SKM-1 (cell line): ENCODE data around the gene THAP5.

Experiments
- DNase-seq: peaks from one replicate; lab custom pipeline; 2025; ENCODE audit not compliant: unreplicated experiment; lab: John Stamatoyannopoulos, UW

THAP5 gene

DNA sequence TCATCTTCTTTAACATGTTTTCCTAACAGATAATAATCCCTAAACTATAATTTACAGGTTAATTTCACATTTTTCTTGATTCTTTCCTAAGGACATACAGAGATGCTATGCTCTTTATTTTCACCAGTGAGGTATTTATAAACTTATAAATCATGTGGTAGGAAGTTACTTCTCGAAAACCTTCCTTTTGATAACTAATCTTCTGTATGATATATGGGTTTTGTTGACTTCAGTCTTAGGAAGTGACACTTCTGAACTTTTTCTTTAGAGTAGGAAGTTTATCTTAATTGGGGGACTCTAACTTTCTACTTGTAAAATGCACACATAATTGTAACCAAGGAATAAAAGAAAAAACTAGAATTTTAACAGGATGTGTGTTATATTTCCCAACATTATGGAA lies 33.8 kb downstream of the THAP5 start:
- no peak for DNase-seq

DNA sequence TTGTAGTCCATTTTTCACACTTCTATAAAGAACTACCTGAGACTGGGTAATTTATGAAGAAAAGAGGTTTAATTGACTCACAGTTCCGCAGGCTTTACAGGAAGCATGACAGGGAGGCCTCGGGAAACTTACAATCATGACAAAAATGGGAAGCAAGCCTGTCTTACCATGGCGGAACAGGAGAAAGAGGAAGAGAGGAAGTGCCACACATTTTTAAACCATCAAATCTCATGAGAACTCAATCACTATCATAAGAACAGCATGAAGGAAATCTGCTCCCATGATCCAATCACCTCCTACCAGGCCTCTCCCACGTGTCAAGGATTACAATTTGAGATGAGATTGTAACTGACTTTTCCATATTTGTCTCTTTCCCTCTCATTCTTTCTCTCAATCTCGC lies 34.2 kb downstream of the THAP5 start:
- no peak for DNase-seq

DNA sequence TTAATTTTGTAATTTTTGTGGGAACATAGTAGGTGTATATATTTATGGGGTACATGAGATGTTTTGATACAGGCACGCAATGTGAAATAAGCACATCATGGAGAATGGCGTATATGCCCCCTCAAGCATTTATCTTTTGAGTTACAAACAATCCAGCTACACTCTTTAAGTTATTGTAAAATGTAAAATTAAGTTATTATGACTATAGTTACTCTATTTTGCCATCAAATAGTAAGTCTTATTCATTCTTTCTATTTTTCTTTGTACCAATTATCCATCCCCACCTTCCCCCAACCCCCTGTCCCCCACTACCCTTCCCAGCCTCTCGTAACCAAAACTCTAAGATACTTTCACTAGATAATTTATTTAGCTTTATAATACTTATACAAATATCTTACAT lies 35.8 kb downstream of the THAP5 start:
- no peak for DNase-seq

DNA sequence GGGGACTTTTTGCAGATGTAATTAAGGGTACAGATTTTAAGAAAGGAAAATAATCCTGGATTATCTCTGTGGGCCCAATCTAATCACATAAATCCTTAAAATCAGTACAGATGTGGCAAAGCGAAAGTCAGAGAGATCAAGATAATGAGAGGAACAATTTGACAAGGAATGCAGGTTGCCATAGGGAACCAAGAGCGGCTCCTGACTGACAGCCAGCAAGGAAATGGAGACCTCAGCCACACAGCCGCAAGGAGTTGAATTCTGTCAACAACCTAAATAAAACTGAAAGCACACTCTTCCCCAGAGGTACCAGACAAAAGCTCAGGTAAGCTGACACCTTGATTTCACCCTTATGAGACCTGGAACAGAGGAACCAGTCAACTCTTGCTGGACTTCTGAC lies 40.2 kb downstream of the THAP5 start:
- DNase-seq: no peak

DNA sequence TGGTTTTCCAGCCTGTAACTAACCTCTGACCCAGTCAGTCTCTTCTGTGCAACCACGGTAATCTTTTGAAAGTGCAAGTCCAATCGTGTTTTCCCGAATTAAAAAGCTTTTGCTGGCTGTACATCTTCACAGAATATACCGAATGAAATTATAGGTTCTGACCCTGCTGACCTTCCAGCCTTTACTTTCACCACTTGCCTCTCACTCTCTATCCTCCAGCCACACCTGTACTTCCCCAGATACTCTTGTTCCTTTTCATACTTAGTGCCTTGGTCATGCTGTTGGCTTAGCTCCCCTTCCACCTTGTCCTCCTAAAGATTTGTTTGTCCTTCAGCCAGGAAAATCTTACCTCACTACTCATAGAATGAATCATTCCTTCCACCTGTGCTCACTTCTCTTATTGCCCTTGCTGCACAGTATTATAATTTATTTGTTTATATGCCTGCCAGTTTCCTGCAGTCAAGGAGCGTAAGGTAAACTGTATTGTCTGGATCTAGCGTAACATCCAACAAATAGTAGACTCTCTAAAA lies 41.3 kb downstream of the THAP5 start:
- no peak for DNase-seq

DNA sequence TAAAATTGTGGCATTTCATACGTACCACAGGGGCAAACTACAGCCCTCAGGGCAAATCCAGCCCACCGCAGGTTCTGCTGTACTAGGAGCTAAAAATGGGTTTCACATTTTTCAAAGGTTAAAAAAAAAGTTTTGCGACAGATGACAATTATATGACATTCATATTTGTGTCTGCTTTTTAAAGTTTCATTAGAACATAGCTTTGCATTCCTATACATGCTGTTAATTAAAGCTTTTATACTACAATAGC lies 42.8 kb downstream of the THAP5 start:
- no peak for DNase-seq

DNA sequence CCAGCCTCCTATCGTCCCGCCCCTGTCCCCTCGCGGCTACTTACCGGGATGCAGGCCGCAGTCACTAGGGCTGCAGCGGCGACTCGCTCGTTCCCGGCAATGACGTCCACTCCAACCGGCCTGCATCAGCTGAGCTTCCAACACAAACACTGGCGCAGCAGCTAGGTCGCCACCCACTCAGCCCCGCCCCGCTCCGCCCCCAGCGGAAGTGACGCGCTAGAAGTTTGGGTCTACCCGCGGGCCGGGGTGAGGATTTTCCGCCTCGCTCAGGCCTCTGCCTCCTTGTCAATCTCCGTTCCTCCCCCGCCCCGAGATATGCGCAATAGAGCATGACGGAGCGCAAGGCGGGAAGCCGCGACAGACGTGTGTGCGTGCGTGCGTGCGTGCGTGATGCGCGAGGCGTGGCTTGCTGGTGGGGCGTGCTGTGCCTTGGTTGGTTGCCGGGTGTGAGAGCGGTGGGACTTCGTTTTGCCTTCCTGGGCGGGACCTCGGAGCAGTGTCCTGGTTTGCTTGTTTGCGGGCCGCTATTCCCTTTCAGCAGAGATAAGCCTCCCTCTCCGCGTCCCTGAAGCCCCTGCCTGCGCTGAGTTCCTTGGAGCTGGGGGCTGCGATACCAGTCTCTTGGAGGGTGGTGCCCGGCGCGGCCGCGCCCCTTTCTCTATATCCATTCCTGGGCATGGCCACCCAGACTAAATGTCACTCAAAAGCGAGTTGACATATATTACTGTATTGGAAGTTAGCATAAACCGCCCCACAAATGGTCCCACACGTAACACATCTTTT lies 43.3 kb downstream of the THAP5 start, which contains the start of gene PNPLA8:
Gene PNPLA8, minus strand, starts transcription at position 151 of the 783 bp plus-strand sequence. CDS start 10,644 bp downstream, outside the sequence.
- DNase-seq: peak; percentile 95

DNA sequence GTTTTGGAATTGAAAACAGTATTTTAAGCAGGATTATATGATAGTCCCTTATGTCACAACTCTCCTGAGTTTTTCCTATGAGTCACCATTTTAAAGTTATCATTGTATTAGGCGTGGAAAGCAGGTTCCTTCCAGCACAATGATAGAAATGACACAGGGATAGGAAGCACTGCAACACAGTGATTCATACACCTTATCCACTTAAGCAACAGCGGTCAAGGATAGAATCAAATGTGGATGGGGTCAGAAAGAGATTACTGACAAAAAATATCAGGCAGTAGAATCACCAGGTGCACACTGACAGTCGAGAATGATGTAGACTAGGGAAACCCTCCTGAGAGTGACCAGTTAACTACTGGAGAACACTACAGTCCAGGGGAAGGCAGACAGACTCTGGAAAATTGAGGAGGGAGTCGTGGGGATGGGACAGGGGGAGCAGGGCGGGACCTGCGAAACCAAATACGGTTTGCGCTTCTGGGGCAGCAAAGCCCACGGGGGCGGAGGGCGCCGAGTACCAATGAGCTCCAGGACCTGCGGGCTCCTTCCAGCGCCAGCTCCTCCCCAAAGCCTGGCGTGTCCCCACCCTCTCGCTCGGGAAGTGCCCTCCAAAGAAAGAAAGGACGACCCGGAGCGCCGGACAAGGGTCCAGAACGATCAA lies 44.0 kb downstream of the THAP5 start:
- no peak for DNase-seq

DNA sequence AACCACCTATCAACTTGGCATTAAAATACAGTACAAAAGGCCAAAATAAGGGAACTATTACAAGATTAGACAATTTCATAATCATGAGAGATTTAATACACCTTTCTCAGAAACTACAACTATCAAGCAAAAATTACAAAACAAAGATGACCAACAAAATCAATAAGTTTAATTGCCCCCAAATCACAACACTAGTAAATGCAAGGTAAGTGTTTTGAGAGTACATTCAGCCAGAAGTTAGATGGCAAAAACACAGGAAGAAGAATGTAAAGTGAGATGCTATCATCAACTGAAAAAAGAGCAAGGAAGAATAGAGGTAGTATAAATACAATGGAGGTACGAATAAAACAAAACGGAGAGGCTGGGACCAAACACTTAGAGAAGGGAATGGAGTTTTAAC lies 46.7 kb downstream of the THAP5 start:
- no peak for DNase-seq

DNA sequence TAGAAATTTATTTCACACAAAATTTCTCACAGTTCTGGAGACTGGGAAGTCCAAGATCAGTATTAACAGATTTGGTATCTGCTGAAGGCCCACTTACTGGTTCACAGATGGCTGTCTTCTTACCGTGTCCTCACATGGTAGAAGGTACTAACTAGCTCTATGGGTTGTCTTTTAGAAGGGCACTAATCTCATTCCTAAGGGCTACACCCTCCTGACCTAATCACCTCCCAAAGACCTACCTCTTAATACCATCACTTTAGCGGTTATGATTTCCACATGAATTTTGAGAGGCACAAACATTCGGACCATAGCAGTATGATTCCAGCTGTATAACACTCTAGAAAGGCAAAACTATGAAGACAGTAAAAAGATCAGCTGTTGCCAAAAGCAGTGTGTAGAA lies 51.6 kb downstream of the THAP5 start:
- DNase-seq: no peak

DNA sequence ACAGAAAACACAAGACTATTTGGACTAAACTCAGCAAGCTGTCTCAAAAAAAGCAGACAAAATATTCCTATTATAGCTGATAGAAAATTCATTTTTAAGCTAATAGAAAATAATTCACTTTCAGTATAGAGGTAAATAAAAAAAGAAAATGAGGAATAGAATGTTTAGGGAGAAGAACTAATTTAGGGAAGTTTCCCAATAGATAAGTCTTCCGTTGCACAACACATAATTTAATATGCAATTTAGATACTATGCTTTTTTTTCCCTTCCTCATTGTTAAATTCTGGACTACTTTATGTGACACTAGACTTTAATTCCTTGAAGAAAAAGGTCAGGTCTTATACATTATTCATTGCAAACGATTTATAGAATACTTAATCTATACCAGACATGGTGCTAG lies 53.9 kb downstream of the THAP5 start:
- DNase-seq: no peak

DNA sequence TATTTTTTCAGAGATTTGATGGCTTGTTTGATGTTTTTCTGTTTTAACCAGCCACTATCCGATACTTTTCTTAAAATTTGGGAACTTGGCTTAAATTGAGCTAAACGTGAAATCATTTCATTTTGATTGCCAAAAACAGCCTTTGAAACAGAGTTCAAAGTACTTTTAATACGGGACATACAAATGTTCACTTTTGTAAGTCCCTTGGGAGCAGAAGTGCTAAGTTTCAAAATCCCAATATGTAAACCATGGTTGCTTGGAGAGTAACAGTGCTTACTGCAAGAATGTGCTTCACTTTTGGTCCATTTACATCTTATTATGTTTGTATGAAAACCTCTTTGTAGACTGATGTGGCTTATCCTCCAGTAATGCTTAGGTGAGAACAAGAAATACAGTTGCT lies 54.5 kb downstream of the THAP5 start:
- no peak for DNase-seq
